Cerebellar nuclear complex (tissue), 1 donor: ENCODE data around the gene STAU1.
"Not testable (repeated sequence)": the region's sequence is repeated elsewhere in the genome, so short reads cannot be mapped to it uniquely, and the experiment has no call there.

ENCODE experiments used
- DNase-seq, 2 experiments: peaks; one replicate each; lab custom pipeline; 2025; lab: John Stamatoyannopoulos, UW

The STAU1 gene

GRCh38 chr20:49118307-49118706 is 69.8 kb downstream of the STAU1 start:
- DNase-seq, result no peak

GRCh38 chr20:49115564-49115963 is 72.6 kb downstream of the STAU1 start:
- DNase-seq, result no peak

DNA sequence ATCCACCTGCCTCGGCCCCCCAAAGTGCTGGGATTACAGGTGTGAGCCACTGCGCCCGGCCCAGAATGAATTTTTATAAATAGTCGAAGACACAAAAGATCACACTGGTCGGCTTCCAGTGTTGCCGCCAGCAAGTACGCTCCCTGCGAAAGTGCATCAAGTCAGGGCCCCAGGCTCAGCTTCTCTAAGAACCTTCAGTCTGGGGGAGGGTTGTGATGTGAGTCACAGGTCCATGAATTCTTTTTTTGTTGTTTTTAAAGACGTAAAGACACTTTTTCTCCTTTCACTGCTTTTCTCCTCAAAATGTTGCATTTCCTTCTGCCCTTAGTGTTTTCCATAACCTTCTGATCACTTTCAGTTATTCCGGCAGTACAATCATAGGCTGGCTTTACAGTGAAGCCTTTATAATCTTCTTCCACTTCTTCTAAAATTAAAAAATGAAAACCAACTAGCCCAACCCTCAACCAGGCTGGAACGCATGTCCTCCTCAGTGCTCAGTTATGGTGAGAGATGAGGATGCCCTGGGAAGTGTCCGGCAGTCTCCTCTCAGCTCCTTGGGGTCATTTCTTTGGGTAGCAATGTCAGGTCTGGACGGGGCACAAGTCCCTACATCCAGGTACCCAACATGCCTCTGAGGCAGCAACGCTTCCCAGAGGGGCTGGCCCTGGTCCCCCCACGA is 75.4 kb downstream of the STAU1 start:
- DNase-seq, result no peak

GRCh38 chr20:49110767-49111694 is 77.1 kb downstream of the STAU1 start:
- no peak for DNase-seq

DNA sequence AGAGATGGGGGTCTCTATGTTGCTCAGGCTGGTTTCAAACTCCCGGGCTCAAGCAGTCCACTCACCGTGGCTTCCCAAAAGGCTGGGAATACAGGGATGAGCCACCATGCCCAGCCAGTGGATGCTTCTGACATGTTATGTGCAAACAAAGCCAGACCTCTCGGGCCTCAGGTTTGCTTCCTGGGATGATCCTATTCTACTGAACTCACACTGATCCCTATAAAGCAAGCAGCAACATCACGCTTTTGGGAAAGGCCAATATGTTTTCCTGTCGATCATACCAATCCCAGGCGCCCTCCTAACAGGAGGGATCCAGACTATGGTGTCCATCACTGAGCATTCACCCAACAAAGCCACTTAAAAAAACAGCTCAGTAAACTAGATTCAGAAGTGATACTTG is 81.8 kb downstream of the STAU1 start:
- DNase-seq, result no peak

- not testable (repeated sequence) for DNase-seq
Observed at GRCh38 chr20:49104979-49105547, 83.1 kb downstream of the STAU1 start.

- DNase-seq, result no peak
Observed at GRCh38 chr20:49104365-49104648, 83.8 kb downstream of the STAU1 start.

- no peak for DNase-seq
Observed at GRCh38 chr20:49103647-49104364, 84.3 kb downstream of the STAU1 start.

DNA sequence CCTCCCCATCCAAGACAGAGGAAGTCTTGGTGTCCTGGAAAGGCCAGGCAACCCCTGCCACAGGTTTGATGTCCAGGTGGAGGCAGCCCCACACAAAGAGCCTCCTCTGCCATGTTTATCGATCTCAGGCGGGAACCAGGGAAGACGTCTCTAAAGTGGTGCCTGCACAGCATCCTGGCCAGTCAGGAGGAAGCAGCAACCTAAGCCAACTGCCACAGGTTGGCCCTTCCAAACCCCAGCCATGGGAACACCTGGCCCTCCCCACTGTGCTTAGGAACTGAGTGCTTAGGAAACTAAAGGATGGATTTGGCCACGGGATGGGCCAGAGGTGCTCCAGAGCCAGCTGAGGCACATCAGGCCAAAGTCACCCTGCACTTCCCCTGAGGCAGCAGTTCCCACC is 85.1 kb downstream of the STAU1 start:
- no peak for DNase-seq

DNA sequence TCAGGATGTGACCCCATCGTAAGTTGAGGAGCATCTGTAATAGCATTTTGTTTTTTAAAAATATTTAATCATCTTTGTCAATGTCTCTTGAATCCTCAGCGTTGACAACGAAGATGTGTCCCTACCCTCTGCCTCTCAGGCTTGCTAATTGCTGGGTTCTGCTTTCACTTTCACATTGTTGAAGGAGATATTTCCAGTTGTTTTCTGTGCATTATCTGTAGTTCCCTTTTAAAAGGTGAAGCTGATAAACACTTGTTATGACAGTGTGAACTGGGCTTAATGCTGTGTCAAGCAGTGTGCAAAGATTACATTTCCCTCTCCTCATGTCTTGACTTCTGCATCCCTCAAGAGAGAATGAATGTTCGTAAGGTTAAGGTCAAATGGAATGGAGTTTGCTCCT is 87.2 kb downstream of the STAU1 start:
- no peak for DNase-seq

DNA sequence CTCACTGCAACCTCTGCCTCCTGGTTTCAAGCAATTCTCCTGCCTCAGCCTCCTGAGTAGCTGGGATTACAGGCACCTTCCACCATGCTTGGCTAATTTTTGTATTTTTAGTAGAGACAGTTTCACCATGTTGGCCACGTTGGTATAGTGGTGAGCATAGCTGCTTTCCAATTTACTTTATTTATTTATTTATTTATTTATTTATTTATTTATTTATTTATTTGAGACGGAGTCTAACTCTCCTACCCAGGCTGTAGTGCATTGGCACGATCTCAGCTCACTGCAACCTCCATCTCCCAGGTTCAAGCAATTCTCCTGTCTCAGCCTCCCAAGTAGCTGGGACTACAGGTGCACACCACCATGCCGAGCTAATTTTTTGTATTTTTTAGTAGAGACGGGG is 87.8 kb downstream of the STAU1 start:
- not testable (repeated sequence) for DNase-seq

- no peak for DNase-seq
Observed at GRCh38 chr20:49099011-49099410, 89.1 kb downstream of the STAU1 start.

DNA sequence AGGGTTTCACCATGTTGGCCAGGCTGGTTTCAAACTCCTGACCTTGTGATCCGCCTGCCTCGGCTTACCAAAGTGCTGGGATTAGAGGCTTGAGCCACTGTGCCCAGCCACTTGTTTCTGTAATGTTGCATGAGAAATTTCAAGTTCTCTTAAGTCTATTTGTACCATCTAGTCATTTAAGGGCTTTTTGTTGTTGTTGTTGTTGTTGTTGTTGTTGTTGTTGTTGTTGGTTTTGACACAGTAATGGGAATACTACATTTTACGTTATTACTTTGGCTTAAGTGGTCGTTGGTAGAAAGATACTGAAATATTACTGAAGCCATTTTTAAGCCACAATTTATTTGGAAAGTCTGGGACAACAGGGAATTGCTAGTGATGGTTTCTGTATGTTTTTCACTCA is 90.0 kb downstream of the STAU1 start:
- no peak for DNase-seq

DNA sequence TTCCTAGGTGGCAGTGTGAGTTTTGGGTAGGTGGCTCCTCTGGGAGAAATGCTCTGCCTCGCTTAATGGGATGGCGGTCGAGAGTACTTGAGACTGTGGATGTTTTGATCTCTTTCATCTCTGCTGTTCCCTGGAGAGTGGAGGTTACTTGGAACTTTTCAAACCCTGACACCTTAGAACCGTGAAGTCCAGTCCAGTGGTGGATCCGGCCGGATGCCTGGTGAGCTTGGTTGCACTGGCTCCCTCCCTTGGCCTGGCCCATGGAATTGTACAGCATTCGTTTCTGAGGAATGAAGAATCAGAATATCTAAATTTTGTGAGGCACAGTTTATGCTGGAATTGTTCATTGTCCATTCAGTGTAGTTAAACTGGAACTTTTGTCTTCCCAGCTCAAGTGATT is 91.0 kb downstream of the STAU1 start:
- no peak for DNase-seq

DNA sequence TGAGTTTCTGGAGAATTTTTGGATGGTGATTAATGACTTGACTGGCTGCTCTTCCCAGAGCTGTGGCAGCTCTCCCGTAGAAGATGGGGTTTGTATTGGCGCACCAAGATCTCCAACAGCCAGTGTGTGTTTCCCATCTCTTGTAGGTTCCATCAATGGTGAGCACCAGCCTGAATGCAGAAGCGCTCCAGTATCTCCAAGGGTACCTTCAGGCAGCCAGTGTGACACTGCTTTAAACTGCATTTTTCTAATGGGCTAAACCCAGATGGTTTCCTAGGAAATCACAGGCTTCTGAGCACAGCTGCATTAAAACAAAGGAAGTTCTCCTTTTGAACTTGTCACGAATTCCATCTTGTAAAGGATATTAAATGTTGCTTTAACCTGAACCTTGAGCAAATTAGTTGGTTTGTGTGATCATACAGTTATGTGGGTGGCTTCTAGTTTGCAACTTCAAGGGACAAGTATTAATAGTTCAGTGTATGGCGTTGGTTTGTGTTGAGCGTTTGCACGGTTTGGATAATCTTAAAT is 91.9 kb downstream of the STAU1 start:
- DNase-seq, result no peak

- DNase-seq, result no peak
Observed at GRCh38 chr20:49091762-49092161, 96.4 kb downstream of the STAU1 start.

DNA sequence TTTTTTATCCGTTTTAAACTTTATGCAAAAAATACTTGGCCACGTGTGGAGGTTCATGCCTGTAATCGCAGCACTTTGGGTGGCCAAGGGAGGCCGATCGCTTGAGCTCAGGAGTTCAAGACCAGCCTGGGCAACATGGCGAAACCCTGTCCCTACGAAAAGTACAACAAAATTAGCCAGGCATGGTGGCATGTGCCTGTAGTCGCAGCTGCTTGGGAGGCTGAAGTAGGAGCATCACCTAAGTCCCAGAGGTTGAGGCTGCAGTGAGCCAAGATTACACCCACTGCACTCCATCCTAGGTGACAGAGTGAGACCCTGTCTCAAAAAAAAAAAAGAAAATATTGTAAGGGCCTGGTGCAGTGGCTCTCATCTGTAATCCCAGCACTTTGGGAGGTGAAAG is 97.0 kb downstream of the STAU1 start:
- DNase-seq, result no peak

DNA sequence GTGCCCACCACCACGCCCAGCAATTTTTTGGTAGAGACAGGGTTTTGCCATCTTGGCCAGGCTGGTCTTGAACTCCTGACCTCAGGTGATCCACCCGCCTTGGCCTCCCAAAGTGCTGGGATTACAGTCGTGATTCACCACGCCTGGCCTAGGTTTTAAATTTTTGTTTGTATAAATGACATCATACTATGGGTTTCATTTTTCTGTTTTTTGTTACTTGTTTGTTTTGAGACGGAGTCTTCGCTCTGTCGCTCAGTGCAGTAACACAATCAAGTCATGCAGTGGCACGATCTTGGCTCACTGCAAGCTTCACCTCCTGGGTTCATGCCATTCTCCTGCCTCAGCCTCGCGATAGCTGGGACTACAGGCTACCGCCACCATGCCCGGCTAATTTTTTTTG is 105.8 kb downstream of the STAU1 start:
- DNase-seq, result not testable (repeated sequence)

DNA sequence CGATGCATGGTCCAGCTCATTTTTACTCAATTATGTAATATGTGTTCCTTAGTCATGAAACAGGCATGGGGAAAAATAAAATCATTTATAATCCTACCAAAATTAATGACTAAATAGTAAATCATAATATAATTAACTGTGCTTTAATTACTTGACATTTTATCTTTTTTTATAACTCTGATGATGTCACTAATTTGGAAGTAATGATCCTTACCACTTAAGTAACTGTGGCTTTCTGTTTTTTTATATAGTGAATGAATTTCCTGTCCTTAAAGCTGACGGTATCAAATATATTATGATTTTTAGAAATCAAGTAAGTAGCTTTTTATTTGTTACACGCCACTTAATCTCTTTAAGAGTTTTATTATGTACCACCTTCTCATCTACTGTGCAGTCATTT is 109.8 kb downstream of the STAU1 start:
- DNase-seq, result no peak

- no peak for DNase-seq
Observed at GRCh38 chr20:49074521-49074920, 113.6 kb downstream of the STAU1 start.
